ENCODE data around the gene BRAT1. TPM values are rescaled to one million over a fixed set of nuclear protein-coding genes. Genes with fewer than 3 reads are reported as not detected.
"Not testable (repeated sequence)": the region's sequence is repeated elsewhere in the genome, so short reads cannot be mapped to it uniquely, and the experiment has no call there.

The BRAT1 gene
- total and polyA plus RNA-seq, 2 experiments from 2014 or later: 19.2 to 45.0 TPM

- TF ChIP-seq EZH2 (IDR thresholded peaks at IDR 0.05; ENCODE audit: borderline replicate concordance) (no peak), CTCF (IDR thresholded peaks at IDR 0.05; ENCODE audit: poor library complexity) (no peak)
- no peak for DNase-seq (ENCODE audit: low spot score)
- H3K36me3 ChIP-seq (replicated peaks; ENCODE audit: insufficient read depth, low read depth): no peaks in the 10 kb centered on the region
Measured at GRCh38 chr7:2537981-2538851, 17.1 kb downstream of the BRAT1 start.

GRCh38 chr7:2535872-2536627, 19.3 kb downstream of the BRAT1 start:
- H3K4me1 ChIP-seq (ENCODE audit: insufficient read depth); H2AFZ ChIP-seq; H3K9me2 ChIP-seq (replicated peaks; ENCODE audit: insufficient read depth); DNase-seq (ENCODE audit: low spot score); H3K79me2 ChIP-seq; H3K27me3 ChIP-seq; H3K4me3 ChIP-seq; H3K27ac ChIP-seq; H3K9me3 ChIP-seq (ENCODE audit: low read depth); H3K36me3 ChIP-seq (replicated peaks; ENCODE audit: insufficient read depth, low read depth); H3K4me2 ChIP-seq; H4K20me1 ChIP-seq (ENCODE audit: insufficient read depth, poor library complexity, severe bottlenecking): not testable (repeated sequence)
- 82% methylated on average over 18 of the region's 19 CpGs for WGBS (ENCODE audit: low lambda C conversion rate, missing lambda C conversion rate)

More at GRCh38 chr7:2537981-2538851, 17.1 kb downstream of the BRAT1 start:
- no peak overlapping the region for H3K4me2 ChIP-seq
- no peaks in the 10 kb centered on the region for H3K9me2 ChIP-seq (replicated peaks; ENCODE audit: insufficient read depth)
- WGBS (ENCODE audit: low lambda C conversion rate, missing lambda C conversion rate): 96% methylated on average over 45 of the region's 47 CpGs
- H3K79me2 ChIP-seq: no peaks in the 10 kb centered on the region
- no peaks in the 10 kb centered on the region for H3K4me1 ChIP-seq (ENCODE audit: insufficient read depth)
- H2AFZ ChIP-seq: no peak overlapping the region
- no peak overlapping the region for H3K4me3 ChIP-seq
- H3K9me3 ChIP-seq (ENCODE audit: low read depth): no peaks in the 10 kb centered on the region
- H3K27me3 ChIP-seq: no peaks in the 10 kb centered on the region
- no peak overlapping the region for H3K27ac ChIP-seq
- no peaks in the 10 kb centered on the region for H4K20me1 ChIP-seq (ENCODE audit: insufficient read depth, poor library complexity, severe bottlenecking)

GRCh38 chr7:2534214-2534613, 21.1 kb downstream of the BRAT1 start:
- not testable (repeated sequence) for H3K9me2 ChIP-seq (replicated peaks; ENCODE audit: insufficient read depth); H4K20me1 ChIP-seq (ENCODE audit: insufficient read depth, poor library complexity, severe bottlenecking); H3K9me3 ChIP-seq (ENCODE audit: low read depth); H2AFZ ChIP-seq; DNase-seq (ENCODE audit: low spot score); H3K79me2 ChIP-seq; H3K4me3 ChIP-seq; H3K27me3 ChIP-seq; H3K4me2 ChIP-seq; H3K27ac ChIP-seq; H3K36me3 ChIP-seq (replicated peaks; ENCODE audit: insufficient read depth, low read depth)
- peaks cover 17% of the 10 kb centered on the region for H3K4me1 ChIP-seq (ENCODE audit: insufficient read depth)
- WGBS (ENCODE audit: low lambda C conversion rate, missing lambda C conversion rate): no CpG with 5 or more reads among the region's 34 CpGs

GRCh38 chr7:2533566-2533965, 21.8 kb downstream of the BRAT1 start:
- DNase-seq (ENCODE audit: low spot score); H3K4me3 ChIP-seq; H3K4me2 ChIP-seq; H3K27me3 ChIP-seq; H3K36me3 ChIP-seq (replicated peaks; ENCODE audit: insufficient read depth, low read depth); H3K27ac ChIP-seq; H4K20me1 ChIP-seq (ENCODE audit: insufficient read depth, poor library complexity, severe bottlenecking); H3K9me3 ChIP-seq (ENCODE audit: low read depth); H2AFZ ChIP-seq; H3K9me2 ChIP-seq (replicated peaks; ENCODE audit: insufficient read depth); H3K79me2 ChIP-seq: not testable (repeated sequence)
- 57% methylated on average over 3 of the region's 8 CpGs for WGBS (ENCODE audit: low lambda C conversion rate, missing lambda C conversion rate)
- peaks cover 24% of the 10 kb centered on the region for H3K4me1 ChIP-seq (ENCODE audit: insufficient read depth)

- H3K27ac ChIP-seq; H2AFZ ChIP-seq; H3K36me3 ChIP-seq (replicated peaks; ENCODE audit: insufficient read depth, low read depth); DNase-seq (ENCODE audit: low spot score); H3K4me3 ChIP-seq; H3K9me2 ChIP-seq (replicated peaks; ENCODE audit: insufficient read depth); H3K4me2 ChIP-seq; H4K20me1 ChIP-seq (ENCODE audit: insufficient read depth, poor library complexity, severe bottlenecking); H3K27me3 ChIP-seq; H3K79me2 ChIP-seq; H3K9me3 ChIP-seq (ENCODE audit: low read depth): not testable (repeated sequence)
- whole genome bisulfite sequencing (ENCODE audit: low lambda C conversion rate, missing lambda C conversion rate): 90% methylated on average over 6 of the region's 8 CpGs
- peaks cover 31% of the 10 kb centered on the region for H3K4me1 ChIP-seq (ENCODE audit: insufficient read depth)
Measured at GRCh38 chr7:2532816-2533215, 22.5 kb downstream of the BRAT1 start.

GRCh38 chr7:2532199-2532772, 23.0 kb downstream of the BRAT1 start:
- H2AFZ ChIP-seq; H3K79me2 ChIP-seq; H3K27me3 ChIP-seq; DNase-seq (ENCODE audit: low spot score); H3K36me3 ChIP-seq (replicated peaks; ENCODE audit: insufficient read depth, low read depth); H4K20me1 ChIP-seq (ENCODE audit: insufficient read depth, poor library complexity, severe bottlenecking); H3K9me3 ChIP-seq (ENCODE audit: low read depth); H3K9me2 ChIP-seq (replicated peaks; ENCODE audit: insufficient read depth); H3K4me3 ChIP-seq; H3K27ac ChIP-seq; H3K4me2 ChIP-seq: not testable (repeated sequence)
- WGBS (ENCODE audit: low lambda C conversion rate, missing lambda C conversion rate): 89% methylated on average over 15 of the region's 15 CpGs
- peaks cover 31% of the 10 kb centered on the region for H3K4me1 ChIP-seq (ENCODE audit: insufficient read depth)

GRCh38 chr7:2531796-2532110, 23.6 kb downstream of the BRAT1 start:
- peaks cover 31% of the 10 kb centered on the region for H3K4me1 ChIP-seq (ENCODE audit: insufficient read depth)
- not testable (repeated sequence) for H3K9me3 ChIP-seq (ENCODE audit: low read depth); DNase-seq (ENCODE audit: low spot score); H3K4me3 ChIP-seq; H2AFZ ChIP-seq; H3K36me3 ChIP-seq (replicated peaks; ENCODE audit: insufficient read depth, low read depth); H3K79me2 ChIP-seq; H4K20me1 ChIP-seq (ENCODE audit: insufficient read depth, poor library complexity, severe bottlenecking); H3K27ac ChIP-seq; H3K4me2 ChIP-seq; H3K27me3 ChIP-seq; H3K9me2 ChIP-seq (replicated peaks; ENCODE audit: insufficient read depth)
- 75% methylated on average over 14 of the region's 17 CpGs for WGBS (ENCODE audit: low lambda C conversion rate, missing lambda C conversion rate)

Data from hepatocyte (in vitro differentiated cells).